Measurements from ENCODE around the gene SPATA16.

SPATA16 gene

GRCh38 chr3:173092038-173092437, 49.0 kb downstream of the SPATA16 start:
- H3K4me2 ChIP-seq (ENCODE audit: low read length): no peak overlapping the region
- TF ChIP-seq, protein P1, sequence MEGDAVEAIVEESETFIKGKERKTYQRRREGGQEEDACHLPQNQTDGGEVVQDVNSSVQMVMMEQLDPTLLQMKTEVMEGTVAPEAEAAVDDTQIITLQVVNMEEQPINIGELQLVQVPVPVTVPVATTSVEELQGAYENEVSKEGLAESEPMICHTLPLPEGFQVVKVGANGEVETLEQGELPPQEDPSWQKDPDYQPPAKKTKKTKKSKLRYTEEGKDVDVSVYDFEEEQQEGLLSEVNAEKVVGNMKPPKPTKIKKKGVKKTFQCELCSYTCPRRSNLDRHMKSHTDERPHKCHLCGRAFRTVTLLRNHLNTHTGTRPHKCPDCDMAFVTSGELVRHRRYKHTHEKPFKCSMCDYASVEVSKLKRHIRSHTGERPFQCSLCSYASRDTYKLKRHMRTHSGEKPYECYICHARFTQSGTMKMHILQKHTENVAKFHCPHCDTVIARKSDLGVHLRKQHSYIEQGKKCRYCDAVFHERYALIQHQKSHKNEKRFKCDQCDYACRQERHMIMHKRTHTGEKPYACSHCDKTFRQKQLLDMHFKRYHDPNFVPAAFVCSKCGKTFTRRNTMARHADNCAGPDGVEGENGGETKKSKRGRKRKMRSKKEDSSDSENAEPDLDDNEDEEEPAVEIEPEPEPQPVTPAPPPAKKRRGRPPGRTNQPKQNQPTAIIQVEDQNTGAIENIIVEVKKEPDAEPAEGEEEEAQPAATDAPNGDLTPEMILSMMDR (IDR thresholded peaks at IDR 0.05): no peak
- no peak overlapping the region for H3K4me3 ChIP-seq (ENCODE audit: low read depth, low read length)
- H3K27me3 ChIP-seq (ENCODE audit: control insufficient read depth, insufficient read depth, low read length): no peaks in the 10 kb centered on the region
- no peaks in the 10 kb centered on the region for H3K36me3 ChIP-seq (ENCODE audit: control insufficient read depth, insufficient read depth, low read length)
- no peak overlapping the region for H2AFZ ChIP-seq
- no peaks in the 10 kb centered on the region for H3K79me2 ChIP-seq
- H3K27ac ChIP-seq: no peak overlapping the region
- no peaks in the 10 kb centered on the region for H3K9me3 ChIP-seq (ENCODE audit: control insufficient read depth, low read length)
- H3K4me1 ChIP-seq: no peaks in the 10 kb centered on the region
- no peak overlapping the region for H3K9ac ChIP-seq

GRCh38 chr3:173090492-173090891, 50.5 kb downstream of the SPATA16 start:
- no peaks in the 10 kb centered on the region for H3K27me3 ChIP-seq (ENCODE audit: control insufficient read depth, insufficient read depth, low read length)
- no peaks in the 10 kb centered on the region for H3K79me2 ChIP-seq
- no peak overlapping the region for H3K4me3 ChIP-seq (ENCODE audit: low read depth, low read length)
- TF ChIP-seq, protein P1 (IDR thresholded peaks at IDR 0.05): no peak
- no peaks in the 10 kb centered on the region for H3K9me3 ChIP-seq (ENCODE audit: control insufficient read depth, low read length)
- H3K4me1 ChIP-seq: no peaks in the 10 kb centered on the region
- no peak overlapping the region for H2AFZ ChIP-seq
- H3K9ac ChIP-seq: no peak overlapping the region
- no peaks in the 10 kb centered on the region for H3K36me3 ChIP-seq (ENCODE audit: control insufficient read depth, insufficient read depth, low read length)
- H3K4me2 ChIP-seq (ENCODE audit: low read length): no peak overlapping the region
- H3K27ac ChIP-seq: no peak overlapping the region

GRCh38 chr3:173089283-173089682, 51.8 kb downstream of the SPATA16 start:
- no peaks in the 10 kb centered on the region for H3K79me2 ChIP-seq
- H3K9me3 ChIP-seq (ENCODE audit: control insufficient read depth, low read length): no peaks in the 10 kb centered on the region
- no peak overlapping the region for H3K4me2 ChIP-seq (ENCODE audit: low read length)
- no peak overlapping the region for H3K27ac ChIP-seq
- no peaks in the 10 kb centered on the region for H3K4me1 ChIP-seq
- no peak overlapping the region for H3K9ac ChIP-seq
- H2AFZ ChIP-seq: no peak overlapping the region
- H3K36me3 ChIP-seq (ENCODE audit: control insufficient read depth, insufficient read depth, low read length): no peaks in the 10 kb centered on the region
- no peaks in the 10 kb centered on the region for H3K27me3 ChIP-seq (ENCODE audit: control insufficient read depth, insufficient read depth, low read length)
- no peak overlapping the region for H3K4me3 ChIP-seq (ENCODE audit: low read depth, low read length)
- TF ChIP-seq, protein P1 (IDR thresholded peaks at IDR 0.05): no peak

GRCh38 chr3:173078525-173078924, 62.5 kb downstream of the SPATA16 start:
- Histone ChIP-seq H3K4me1 (no peaks in the 10 kb centered on the region), H3K27ac (no peak overlapping the region), H2AFZ (no peak overlapping the region), H3K36me3 (ENCODE audit: control insufficient read depth, insufficient read depth, low read length) (no peaks in the 10 kb centered on the region), H3K79me2 (no peaks in the 10 kb centered on the region), H3K4me2 (ENCODE audit: low read length) (no peak overlapping the region), H3K9ac (no peak overlapping the region), H3K9me3 (ENCODE audit: control insufficient read depth, low read length) (no peaks in the 10 kb centered on the region), H3K27me3 (ENCODE audit: control insufficient read depth, insufficient read depth, low read length) (no peaks in the 10 kb centered on the region), H3K4me3 (ENCODE audit: low read depth, low read length) (no peak overlapping the region)
- TF ChIP-seq, protein P1 (IDR thresholded peaks at IDR 0.05): no peak
